NCI-H1694 (cell line): ENCODE data around the gene HDAC4.

ENCODE experiments used
- DNase-seq: peaks from one replicate; lab custom pipeline; 2025; lab: John Stamatoyannopoulos, UW

HDAC4 gene

DNA sequence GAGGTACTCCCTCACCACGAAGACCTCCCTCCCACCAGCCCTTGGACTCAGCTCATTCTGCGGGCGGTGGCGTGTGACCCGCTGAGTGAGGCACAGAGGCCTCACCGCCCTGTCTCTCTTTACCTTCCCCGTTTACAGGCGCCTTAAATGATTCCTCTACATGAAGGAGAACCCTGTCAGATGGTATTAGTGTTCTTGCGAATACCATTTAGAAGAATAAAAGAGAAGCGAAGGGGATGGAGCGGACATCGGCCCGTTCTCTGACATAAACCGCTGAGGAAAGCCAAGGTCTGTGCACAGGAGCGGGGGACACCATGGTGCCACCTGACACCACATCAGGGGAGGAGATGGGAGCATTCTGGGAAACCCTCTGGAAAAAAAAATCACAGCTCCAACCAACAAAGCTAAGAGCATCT, 179.8 kb downstream of the HDAC4 start:
- no peak for DNase-seq

DNA sequence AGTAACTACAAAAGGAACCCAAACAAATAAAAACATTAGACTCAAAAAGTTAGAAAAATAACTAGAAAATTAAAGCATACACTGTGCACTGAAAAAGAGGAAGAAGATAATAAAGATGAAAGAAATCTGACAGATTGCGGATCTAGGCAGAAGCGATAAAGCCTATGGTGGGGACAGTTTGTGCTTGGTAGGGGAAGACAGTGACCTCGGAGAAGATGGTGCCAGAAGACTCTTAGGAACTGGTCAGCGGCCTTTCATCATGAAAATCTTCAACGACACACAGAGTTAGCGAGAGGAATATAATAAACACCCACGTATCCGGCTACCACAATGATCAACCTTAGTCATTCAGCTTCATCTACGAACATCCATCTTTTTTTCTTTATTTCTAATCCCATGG, 180.5 kb downstream of the HDAC4 start:
- no peak for DNase-seq

GRCh38 chr2:239216614-239217273, 184.1 kb downstream of the HDAC4 start:
- no peak for DNase-seq

DNA sequence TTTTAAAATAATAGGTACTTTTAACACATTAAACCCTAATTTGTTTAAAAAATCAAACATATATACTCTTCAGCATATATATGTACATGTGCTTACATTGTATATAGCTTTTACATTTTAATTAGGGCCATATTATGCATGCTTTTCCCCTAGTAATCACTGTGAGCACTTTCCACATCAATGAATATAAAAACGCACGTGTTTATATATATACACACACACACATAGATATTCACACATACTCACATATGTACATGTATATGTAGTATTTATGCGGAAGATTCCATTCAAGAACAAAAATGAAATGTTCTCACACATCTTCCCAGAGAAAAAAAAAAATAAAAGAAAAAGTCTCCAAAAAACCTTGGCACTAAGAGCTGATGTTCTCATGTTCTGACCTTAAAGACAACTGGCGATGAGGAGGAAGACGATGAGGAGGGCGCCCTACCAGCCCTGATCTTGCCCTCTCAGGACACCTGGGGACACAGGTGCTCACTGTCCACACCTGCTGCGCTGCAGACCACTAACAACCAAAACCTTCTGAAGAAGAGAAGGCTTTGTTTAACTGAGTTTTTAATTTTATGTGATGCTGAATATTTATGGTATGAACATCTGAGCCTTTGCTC, 184.7 kb downstream of the HDAC4 start:
- no peak for DNase-seq

- no peak for DNase-seq
These were observed 185.5 kb downstream of the HDAC4 start for GRCh38 chr2:239215136-239215925.

DNA sequence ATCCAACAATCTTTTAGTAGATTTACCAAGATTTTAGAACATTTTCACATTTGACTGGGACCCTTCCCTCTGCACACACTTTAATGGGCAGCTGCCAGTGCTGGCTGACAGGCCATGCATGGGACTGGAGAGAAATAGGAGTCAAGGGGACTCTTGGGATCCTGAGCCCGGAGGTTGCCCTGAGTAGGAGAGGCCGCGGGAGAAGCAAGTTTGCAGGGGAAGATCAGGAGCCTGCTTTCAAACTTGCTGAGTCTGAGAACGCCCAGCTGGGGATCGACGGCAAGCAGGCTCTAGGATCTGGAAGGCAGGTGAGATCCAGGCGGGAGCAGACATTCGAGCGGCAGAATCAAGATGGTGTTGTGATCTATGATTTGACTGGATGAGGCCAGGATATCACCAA, 186.1 kb downstream of the HDAC4 start:
- DNase-seq = no peak

DNA sequence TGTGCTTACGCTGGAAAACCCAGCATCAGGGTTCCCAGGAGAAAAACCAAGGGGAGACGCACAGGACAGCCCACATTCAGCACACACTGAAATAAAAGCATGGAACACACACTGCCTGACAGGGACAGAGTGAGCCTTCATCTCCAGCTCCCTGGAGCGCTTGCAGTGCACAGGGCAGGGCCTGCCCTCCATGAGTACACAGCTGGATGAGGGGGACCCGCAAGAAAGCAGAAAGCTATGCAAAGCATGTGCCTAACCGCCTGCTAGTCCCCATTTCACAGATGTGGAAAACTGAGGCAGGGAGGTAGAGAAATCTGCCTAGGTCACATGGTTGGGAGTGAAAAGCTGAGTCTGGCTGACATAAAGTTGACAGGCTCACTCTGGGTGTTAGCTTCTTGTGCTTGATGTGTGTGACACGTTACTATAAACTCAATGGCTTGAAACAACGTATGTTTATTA, 187.1 kb downstream of the HDAC4 start:
- DNase-seq = no peak

- DNase-seq = no peak
These were observed 187.7 kb downstream of the HDAC4 start for GRCh38 chr2:239212929-239213642.

- DNase-seq = no peak
These were observed 188.5 kb downstream of the HDAC4 start for GRCh38 chr2:239212121-239212928.

GRCh38 chr2:239211396-239212094, 189.3 kb downstream of the HDAC4 start:
- DNase-seq = no peak

- no peak for DNase-seq
These were observed 191.0 kb downstream of the HDAC4 start for GRCh38 chr2:239209783-239210182.

DNA sequence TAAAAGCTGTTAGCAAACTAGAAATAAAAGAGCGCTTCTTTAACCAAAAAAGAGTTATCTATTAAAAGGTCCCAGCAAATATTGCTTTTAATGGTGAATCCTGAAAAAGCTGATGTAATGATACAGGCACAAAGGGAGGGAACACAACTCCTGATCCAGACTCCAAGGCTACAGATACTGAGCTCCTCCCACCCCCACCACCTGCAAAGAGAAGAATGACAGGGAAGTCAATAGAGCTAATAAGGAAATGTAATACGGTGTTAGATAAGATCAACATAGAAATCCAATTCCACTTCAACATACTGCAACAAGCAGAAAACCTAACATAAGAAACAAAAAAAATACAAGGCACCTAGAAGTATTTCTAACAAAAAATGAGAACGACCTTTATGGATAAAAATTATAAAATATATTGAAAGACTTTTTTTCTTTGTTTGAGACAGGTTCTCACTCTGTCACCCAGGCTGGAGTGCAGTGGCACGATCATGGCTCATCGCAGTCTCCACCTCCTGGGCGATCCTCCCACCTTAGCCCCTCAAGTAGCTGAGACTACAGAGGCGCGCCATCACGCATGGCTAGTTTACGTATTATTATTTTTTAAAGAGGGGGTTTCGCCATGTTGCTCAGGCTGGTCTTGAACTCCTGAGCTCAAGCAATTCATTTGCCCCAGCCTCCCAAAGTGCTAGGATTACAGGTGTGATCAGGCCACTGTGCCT, 192.2 kb downstream of the HDAC4 start:
- no peak for DNase-seq

DNA sequence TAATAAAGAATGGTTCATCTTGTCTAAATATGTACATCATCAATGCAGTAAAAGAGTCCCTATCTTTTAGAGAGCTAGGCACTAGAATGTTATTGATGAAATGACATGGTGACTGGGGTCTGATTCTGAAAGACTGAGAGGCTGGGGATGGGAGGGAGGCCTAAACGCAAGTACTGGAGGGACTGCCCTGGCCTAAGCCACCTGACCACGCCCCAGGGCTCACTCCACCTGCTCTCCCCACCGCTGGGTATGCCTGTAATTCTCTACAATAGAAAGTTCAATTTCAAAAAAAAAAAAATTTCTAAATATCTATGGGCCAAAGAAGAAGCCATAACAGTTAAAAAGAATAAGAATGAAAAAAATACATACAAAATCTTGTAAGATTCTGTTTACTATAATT, 194.0 kb downstream of the HDAC4 start:
- DNase-seq = no peak

DNA sequence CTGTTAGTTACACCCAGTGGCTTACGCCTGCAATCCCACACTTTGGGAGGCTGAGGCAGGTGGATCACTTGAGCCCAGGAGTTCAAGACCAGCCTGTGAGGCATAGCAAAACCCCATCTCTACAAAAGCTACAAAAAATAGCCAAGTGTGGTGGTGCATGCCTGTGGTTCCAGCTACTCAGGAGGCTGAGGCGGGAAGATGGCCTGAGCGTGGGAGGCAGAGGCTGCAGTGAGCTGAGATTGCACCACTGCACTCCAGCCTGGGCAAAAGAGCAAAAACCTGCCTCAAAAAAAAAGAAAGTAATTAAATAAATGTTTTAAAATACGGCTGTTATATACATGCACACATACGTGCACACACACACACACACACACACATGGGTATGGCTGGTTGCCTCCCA, 194.8 kb downstream of the HDAC4 start:
- no peak for DNase-seq

GRCh38 chr2:239204876-239205468, 195.8 kb downstream of the HDAC4 start:
- no peak for DNase-seq

DNA sequence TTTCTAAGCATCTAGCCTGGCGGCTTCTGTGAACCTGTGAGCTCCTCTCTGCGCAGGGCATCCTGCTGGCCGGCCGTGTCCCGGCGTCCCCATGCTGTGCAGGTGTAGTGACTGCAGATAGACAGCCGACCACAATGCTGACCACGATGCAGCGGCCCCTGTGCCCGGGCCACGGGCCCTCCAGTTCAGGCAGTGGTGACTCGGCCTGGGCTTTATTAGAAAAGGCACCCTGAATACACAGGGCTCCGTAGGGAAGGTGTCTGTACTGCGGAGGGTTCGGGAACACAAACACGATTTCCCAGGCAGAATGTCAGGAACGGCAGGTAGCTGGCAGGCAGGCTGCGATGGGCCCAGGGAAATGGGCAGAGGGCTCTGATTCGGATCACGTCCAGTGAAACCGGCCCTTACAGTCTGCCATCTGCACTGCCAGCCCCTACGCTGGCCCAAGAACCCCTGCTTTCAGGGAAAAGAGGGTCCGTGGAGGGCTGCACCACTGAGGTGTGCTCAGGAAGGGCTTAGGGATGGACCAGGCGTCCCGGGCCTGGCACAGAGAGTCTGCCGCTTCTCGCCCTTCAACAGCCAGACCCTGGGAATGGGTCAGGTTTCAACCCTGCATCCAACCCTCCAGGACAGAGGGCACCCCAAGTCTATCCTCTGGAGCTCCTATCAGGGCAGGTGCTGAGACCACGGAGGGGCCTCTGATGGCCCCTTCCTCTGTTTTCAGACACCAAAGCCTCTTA, 196.5 kb downstream of the HDAC4 start:
- DNase-seq = no peak

GRCh38 chr2:239203443-239204135, 197.2 kb downstream of the HDAC4 start:
- DNase-seq = no peak

- no peak for DNase-seq
These were observed 198.0 kb downstream of the HDAC4 start for GRCh38 chr2:239202836-239203235.

GRCh38 chr2:239202343-239202742, 198.5 kb downstream of the HDAC4 start:
- DNase-seq = no peak
